ENCODE results near the gene NUP210L.

DNA sequence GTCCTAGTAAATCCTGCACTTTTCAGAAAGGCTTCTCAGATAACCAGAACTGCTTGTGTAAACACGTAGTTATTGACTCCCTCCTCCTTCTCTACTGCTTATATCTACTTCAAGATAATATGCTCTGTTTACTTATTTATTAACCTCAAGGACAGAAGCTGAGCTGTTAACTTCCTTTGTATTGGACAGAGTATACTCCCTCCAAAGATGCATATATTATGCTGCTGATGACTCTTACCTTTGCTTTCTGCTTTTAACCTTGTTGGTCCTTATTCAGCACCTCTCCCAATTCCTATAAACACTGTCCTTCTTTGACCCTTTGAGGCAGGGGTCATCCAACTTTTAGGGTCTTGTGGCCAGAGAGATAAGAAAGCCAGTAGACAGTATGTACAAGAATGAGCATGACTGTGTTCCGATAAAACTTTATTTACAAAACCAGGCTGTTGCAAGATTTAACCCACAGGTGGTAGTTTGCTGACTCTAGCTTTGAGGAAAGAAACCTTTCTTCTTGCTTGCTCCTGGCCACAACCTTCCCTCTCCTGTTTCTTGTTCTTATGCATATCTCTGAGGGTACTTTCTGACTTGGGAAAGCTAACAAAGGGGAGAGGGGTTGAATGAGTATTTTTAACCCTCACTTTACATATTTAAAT, 32.1 kb upstream of the NUP210L start:
- TF ChIP-seq, protein P1, sequence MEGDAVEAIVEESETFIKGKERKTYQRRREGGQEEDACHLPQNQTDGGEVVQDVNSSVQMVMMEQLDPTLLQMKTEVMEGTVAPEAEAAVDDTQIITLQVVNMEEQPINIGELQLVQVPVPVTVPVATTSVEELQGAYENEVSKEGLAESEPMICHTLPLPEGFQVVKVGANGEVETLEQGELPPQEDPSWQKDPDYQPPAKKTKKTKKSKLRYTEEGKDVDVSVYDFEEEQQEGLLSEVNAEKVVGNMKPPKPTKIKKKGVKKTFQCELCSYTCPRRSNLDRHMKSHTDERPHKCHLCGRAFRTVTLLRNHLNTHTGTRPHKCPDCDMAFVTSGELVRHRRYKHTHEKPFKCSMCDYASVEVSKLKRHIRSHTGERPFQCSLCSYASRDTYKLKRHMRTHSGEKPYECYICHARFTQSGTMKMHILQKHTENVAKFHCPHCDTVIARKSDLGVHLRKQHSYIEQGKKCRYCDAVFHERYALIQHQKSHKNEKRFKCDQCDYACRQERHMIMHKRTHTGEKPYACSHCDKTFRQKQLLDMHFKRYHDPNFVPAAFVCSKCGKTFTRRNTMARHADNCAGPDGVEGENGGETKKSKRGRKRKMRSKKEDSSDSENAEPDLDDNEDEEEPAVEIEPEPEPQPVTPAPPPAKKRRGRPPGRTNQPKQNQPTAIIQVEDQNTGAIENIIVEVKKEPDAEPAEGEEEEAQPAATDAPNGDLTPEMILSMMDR (IDR thresholded peaks at IDR 0.05; ENCODE audit: low read depth, low read length) = no peak
- TF ChIP-seq MAX (IDR thresholded peaks at IDR 0.05; ENCODE audit: low read depth, low read length) = no peak

Data from NB4 (cell line).